Common myeloid progenitor, CD34-positive (primary cell): ENCODE results near the gene DCDC1.
A peak's percentile ranks its signal among the peaks of the same experiment; 100 is the strongest.
"Not testable (repeated sequence)": the region's sequence is repeated elsewhere in the genome, so short reads cannot be mapped to it uniquely, and the experiment has no call there.

ENCODE experiments used
- CTCF ChIA-PET: fragments of 350-600 bp; sonication (Branson Sonifier 250); formaldehyde crosslinking; loops from one replicate; lab custom pipeline; 2021; ENCODE audit warnings: antibody characterized with exemption; lab: Charles Lee
- POLR2A ChIA-PET: fragments of 350-600 bp; sonication (Branson Sonifier 250); formaldehyde crosslinking; loops from one replicate; lab custom pipeline; 2021; ENCODE audit warnings: antibody characterized with exemption; lab: Charles Lee
- DNase-seq, 3 donors: peaks; one replicate each; pipeline versions ENCODE4 v3.0.0 to v3.0.0-alpha.2; 2013
- H3K27ac ChIP-seq, 2 experiments: 1 replicate in 1 of 2; 2 replicates in 1 of 2; pipeline ENCODE4 v1.7.0; 2013; ENCODE audit warnings: inconsistent platforms in 2 of 2, low read length in 2 of 2, mild to moderate bottlenecking in 2 of 2, low read depth in 1 of 2, moderate library complexity in 1 of 2; ENCODE audit not compliant: severe bottlenecking in 2 of 2, insufficient read depth in 1 of 2, poor library complexity in 1 of 2
- H3K27me3 ChIP-seq, 5 experiments: replicated peaks in 2 of 5; 1 replicate in 3 of 5; 2 replicates in 2 of 5; pipeline versions ENCODE4 v1.6.1 to v1.7.0; 2013; ENCODE audit warnings: low read length in 4 of 5, mild to moderate bottlenecking in 2 of 5, moderate library complexity in 2 of 5, inconsistent platforms in 1 of 5; ENCODE audit not compliant: insufficient read depth in 5 of 5, control insufficient read depth in 4 of 5
- H3K36me3 ChIP-seq, 4 experiments: 1 replicate in 2 of 4; 2 replicates in 2 of 4; pipeline versions ENCODE4 v1.6.1 to v1.7.0; 2013; ENCODE audit warnings: low read length in 3 of 4, control low read depth in 1 of 4, mild to moderate bottlenecking in 1 of 4; ENCODE audit not compliant: control insufficient read depth in 4 of 4, insufficient read depth in 4 of 4
- H3K4me1 ChIP-seq, 4 experiments: 1 replicate in 3 of 4; 2 replicates in 1 of 4; pipeline versions ENCODE4 v1.6.1 to v1.7.1; 2013; ENCODE audit warnings: low read length in 3 of 4, mild to moderate bottlenecking in 3 of 4, control low read depth in 1 of 4, inconsistent platforms in 1 of 4, moderate library complexity in 1 of 4; ENCODE audit not compliant: control insufficient read depth in 4 of 4, insufficient read depth in 4 of 4; ENCODE audit errors: control extremely low read depth in 1 of 4
- H3K4me3 ChIP-seq, 7 experiments: 1 replicate in 4 of 7; 2 replicates in 3 of 7; pipeline versions ENCODE4 v1.5.1 to v1.7.0; 2013; ENCODE audit warnings: mild to moderate bottlenecking in 7 of 7, low read length in 6 of 7, moderate library complexity in 6 of 7, inconsistent platforms in 2 of 7, low read depth in 2 of 7, control low read depth in 1 of 7; ENCODE audit not compliant: insufficient read depth in 4 of 7, control insufficient read depth in 1 of 7; ENCODE audit errors: extremely low read depth in 1 of 7
- H3K9me3 ChIP-seq, 5 experiments: 1 replicate in 4 of 5; 2 replicates in 1 of 5; pipeline versions ENCODE4 v1.6.1 to v1.7.1; 2013; ENCODE audit warnings: low read length in 4 of 5, mild to moderate bottlenecking in 2 of 5, inconsistent platforms in 1 of 5, low read depth in 1 of 5, moderate library complexity in 1 of 5; ENCODE audit not compliant: control insufficient read depth in 4 of 5, insufficient read depth in 2 of 5; ENCODE audit errors: control extremely low read depth in 1 of 5
- WGBS: methylation state at CpG from one replicate; pipeline ENCODE4 v1.1.5; 2013; ENCODE audit not compliant: insufficient coverage; 5-methylcytosine and 5-hydroxymethylcytosine counted together

DCDC1 gene

DNA sequence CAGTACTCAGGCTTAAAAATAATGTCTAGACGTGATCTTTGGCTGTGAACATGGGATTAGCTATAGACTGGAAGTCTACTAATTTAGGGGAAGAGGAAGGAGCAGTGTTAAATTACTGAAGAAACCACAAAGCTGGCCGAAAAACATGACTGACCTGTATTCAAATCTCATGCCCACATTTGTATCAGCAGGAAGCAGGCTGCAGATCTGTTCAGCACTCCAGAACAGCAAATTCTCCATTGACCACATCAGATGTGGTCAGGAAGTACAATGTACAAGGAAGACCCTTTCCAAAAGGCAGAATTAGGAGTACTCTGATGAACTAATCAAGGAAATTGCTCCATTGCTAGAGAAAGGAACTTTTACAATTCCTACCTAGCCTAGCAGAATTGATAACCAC lies 31.7 kb downstream of the DCDC1 start:
- Histone ChIP-seq H3K4me1 (peaks cover 0 to 12% (median 7%) of the 10 kb centered on the region in 4 experiments), H3K27ac (no peak overlapping the region), H3K36me3 (no peaks in the 10 kb centered on the region), H3K4me3 (no peak overlapping the region), H3K27me3 (no peaks in the 10 kb centered on the region), H3K9me3 (peaks cover 0 to 3% (median 0%) of the 10 kb centered on the region in 5 experiments)
- ChIA-PET CTCF (interaction anchor here (1.4 kb wide), 1 partner anchor 9 kb away, joined by 4 read pairs; no protein-coding TSS in a partner anchor), POLR2A (no interaction called here)
- peak; percentile 13 to 62 (median 41) for DNase-seq
- 0% methylated on average over 2 of the region's 2 CpGs for WGBS

DNA sequence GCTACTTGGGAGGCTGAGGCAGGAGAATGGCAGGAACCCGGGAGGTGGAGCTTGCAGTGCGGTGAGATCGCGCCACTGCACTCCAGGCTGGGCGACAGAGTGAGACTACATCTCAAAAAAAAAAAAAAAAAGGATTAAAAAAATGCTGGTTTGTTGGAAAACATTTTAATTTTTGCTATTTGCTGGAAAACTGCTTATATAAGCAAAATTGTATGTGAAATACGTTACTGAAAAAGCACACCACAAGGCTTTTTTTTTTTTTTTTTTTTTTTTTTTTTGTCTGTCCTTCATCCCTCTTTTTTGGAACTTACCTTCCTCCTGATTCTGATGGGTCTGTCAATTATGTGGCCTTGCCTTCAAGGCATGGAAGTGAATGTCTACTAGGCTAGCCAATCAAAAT lies 40.8 kb downstream of the DCDC1 start:
- Histone ChIP-seq H3K27ac (no peak overlapping the region), H3K27me3 (no peaks in the 10 kb centered on the region), H3K36me3 (no peaks in the 10 kb centered on the region), H3K4me1 (no peaks in the 10 kb centered on the region), H3K9me3 (no peaks in the 10 kb centered on the region), H3K4me3 (no peak overlapping the region)
- ChIA-PET CTCF (no interaction called here), POLR2A (no interaction called here)
- WGBS = 97% methylated on average over 5 of the region's 6 CpGs
- DNase-seq = no peak

DNA sequence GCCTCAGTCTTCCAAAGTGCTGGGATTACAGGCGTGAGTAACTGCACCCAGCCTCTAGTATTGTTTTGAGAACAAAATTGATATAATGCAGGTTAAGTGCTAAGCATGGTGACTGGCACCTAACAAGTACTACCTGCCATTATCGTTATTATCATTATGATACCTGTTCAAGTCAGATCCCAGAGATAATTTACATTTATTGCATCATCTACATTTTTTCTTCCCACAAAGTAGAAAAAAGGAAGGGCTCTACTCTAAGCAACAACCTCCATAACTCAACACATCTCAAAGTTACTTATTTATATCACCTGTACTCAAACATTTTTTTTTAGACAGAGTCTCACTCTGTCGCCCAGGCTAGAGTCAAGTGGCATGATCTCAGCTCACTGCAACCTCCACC lies 42.1 kb downstream of the DCDC1 start:
- Histone ChIP-seq H3K4me1 (no peaks in the 10 kb centered on the region), H3K27ac (no peak overlapping the region), H3K36me3 (no peaks in the 10 kb centered on the region), H3K27me3 (no peaks in the 10 kb centered on the region), H3K9me3 (no peaks in the 10 kb centered on the region), H3K4me3 (no peak overlapping the region)
- WGBS = 100% methylated on average over 2 of the region's 3 CpGs
- no peak for DNase-seq
- ChIA-PET POLR2A (no interaction called here), CTCF (no interaction called here)

DNA sequence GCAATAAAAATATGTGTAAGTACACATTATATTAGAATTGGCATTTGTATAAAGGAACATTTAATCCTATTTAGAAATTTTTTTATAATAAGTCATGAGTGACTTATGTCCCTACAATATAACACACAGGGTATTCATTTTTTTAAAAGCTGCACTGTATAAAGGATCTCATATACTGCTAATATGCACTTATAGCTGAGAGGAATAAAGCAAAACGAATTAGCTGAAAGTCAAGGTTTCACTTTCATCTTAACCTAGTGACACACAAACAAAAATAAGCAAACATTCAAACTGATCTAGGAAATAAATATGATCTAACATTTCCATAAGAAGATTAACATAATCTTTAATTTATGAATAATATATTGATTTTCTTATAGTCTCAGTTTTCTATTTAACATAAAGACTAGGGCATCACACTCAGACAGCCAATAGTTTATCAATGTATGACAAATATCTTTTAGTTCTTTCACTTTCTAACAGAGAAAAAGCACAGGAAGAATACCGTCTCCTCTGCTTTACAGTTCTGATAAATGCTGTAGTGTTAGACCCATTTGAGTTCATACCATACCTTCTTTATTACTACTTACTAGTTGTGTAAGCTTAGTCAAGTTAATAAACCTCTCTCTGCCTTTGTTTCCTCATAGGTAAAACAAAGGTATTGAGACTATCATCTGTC lies 42.9 kb downstream of the DCDC1 start:
- WGBS = no CpG with 5 or more reads among the region's 2 CpGs
- peak overlapping the region in 1 of 7 experiments; percentile 38 for H3K4me3 ChIP-seq
- no peaks in the 10 kb centered on the region for H3K9me3 ChIP-seq
- ChIA-PET POLR2A (no interaction called here), CTCF (no interaction called here)
- H3K36me3 ChIP-seq = no peaks in the 10 kb centered on the region
- no peaks in the 10 kb centered on the region for H3K4me1 ChIP-seq
- H3K27ac ChIP-seq = peak overlapping the region in 1 of 2 experiments; percentile 34
- DNase-seq = peak in 1 of 3 donors; percentile 6
- H3K27me3 ChIP-seq = no peaks in the 10 kb centered on the region

DNA sequence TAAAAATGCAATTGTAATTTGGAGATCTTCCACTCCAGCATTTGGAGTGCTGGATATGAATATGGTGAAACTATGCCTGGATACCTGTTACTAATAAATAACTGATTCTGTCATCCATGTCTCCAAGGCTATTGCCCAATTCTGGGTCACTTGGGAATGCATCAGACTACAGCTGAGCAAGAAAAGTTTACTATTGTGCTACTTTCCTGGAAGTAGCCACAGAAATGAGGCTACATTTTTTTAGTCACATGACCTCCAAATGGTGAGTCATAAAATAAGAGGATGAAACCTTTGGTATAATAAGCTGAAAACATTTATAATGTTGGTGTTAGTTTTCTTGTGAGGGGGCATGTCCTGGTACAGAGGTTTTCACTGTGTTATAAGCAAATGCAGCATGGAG lies 44.4 kb downstream of the DCDC1 start:
- no peaks in the 10 kb centered on the region for H3K27me3 ChIP-seq
- peak in 1 of 3 donors; percentile 7 for DNase-seq
- CTCF ChIA-PET = no interaction called here
- no peaks in the 10 kb centered on the region for H3K9me3 ChIP-seq
- POLR2A ChIA-PET = no interaction called here
- H3K4me1 ChIP-seq = no peaks in the 10 kb centered on the region
- no peaks in the 10 kb centered on the region for H3K36me3 ChIP-seq
- H3K27ac ChIP-seq = no peak overlapping the region
- H3K4me3 ChIP-seq = no peak overlapping the region

DNA sequence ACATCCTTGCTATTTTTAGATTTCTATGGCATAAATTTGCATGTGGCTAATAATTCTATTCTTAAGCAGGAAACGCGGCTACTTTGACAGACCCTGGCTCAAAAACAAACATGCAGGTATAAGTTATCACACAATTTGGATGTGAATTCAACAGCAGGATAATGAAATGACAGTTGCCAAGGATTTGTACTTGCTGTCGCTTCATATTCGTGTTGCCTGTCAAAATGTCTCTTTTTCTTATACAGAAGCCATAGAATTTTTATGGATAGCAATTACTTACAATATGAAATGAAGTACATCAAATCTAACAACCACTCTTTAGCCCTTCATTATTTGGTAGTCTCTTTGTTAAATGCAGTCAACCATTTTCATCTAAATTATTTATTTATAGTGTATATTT lies 46.4 kb downstream of the DCDC1 start:
- Histone ChIP-seq H3K4me3 (no peak overlapping the region), H3K27me3 (no peaks in the 10 kb centered on the region), H3K27ac (no peak overlapping the region), H3K36me3 (no peaks in the 10 kb centered on the region), H3K4me1 (no peaks in the 10 kb centered on the region), H3K9me3 (no peaks in the 10 kb centered on the region)
- WGBS = no CpG with 5 or more reads among the region's 4 CpGs
- DNase-seq = no peak
- POLR2A ChIA-PET = no interaction called here
- CTCF ChIA-PET = no interaction called here

DNA sequence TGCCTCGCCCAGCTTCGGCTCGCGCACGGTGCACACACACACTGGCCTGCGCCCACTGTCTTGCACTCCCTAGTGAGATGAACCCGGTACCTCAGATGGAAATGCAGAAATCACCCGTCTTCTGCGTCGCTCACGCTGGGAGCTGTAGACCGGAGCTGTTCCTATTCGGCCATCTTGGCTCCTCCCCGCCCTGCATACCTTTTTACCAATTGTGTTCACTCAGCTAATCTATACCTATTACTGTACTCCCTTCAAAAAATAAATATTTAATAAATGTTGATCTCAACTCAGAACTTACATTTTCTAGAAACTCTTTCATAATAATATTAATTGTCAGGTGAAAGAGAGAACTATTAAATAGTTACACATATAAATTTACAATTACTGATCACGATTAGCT lies 48.0 kb downstream of the DCDC1 start:
- H3K36me3 ChIP-seq, POLR2A ChIA-PET, H3K9me3 ChIP-seq, DNase-seq, H3K4me1 ChIP-seq, CTCF ChIA-PET, H3K27ac ChIP-seq, H3K4me3 ChIP-seq, H3K27me3 ChIP-seq: not testable (repeated sequence)
- 98% methylated on average over 6 of the region's 15 CpGs for WGBS
